Measurements from ENCODE around the gene GPR84. TPM values are rescaled to one million over a fixed set of nuclear protein-coding genes. Genes with fewer than 3 reads are reported as not detected.

Gene GPR84
- total and polyA plus RNA-seq, 9 of the 15 experiments (the other 6 are each of a cell fraction or from before 2014, with no cell fraction given): 0.07 to 0.18 (median 0.11) TPM; not detected in 5

GRCh38 chr12:54390176-54390667, 25.9 kb upstream of the GPR84 start:
- Histone ChIP-seq H3K36me3 (ENCODE audit: control insufficient read depth, insufficient read depth, low read length) (peaks cover 38% of the 10 kb centered on the region), H3K9me3 (replicated peaks; ENCODE audit: control insufficient read depth, insufficient read depth, low read depth, low read length) (no peaks in the 10 kb centered on the region), H3K4me1 (replicated peaks in 1 of 2; ENCODE audit: control insufficient read depth in 2 of 2, insufficient read depth in 2 of 2, low read length in 2 of 2) (peaks cover 73 to 74% of the 10 kb centered on the region in 2 experiments), H3K79me2 (ENCODE audit: control insufficient read depth, insufficient read depth, low read length) (peaks cover 85% of the 10 kb centered on the region), H2AFZ (ENCODE audit: low read depth, low read length) (peak overlapping the region; percentile 54; the same call in 1 of the 2 replicates), H3K9ac (ENCODE audit: insufficient read depth in 1 of 2, low read depth in 2 of 2, low read length in 2 of 2) (peak overlapping the region; percentile 27 to 91), H3K27ac (ENCODE audit: extremely low read depth, low read depth, low read length) (peak overlapping the region; percentile 62), H4K20me1 (replicated peaks; ENCODE audit: control insufficient read depth, insufficient read depth, low read length) (no peaks in the 10 kb centered on the region), H3K27me3 (ENCODE audit: control insufficient read depth in 2 of 2, insufficient read depth in 2 of 2, low read length in 2 of 2) (no peaks in the 10 kb centered on the region), H3K4me2 (ENCODE audit: insufficient read depth, low read length) (peak overlapping the region; percentile 88), H3K4me3 (peak overlapping the region; percentile 57), H3K9me1 (ENCODE audit: control insufficient read depth, insufficient read depth, low read length) (no peaks in the 10 kb centered on the region)
- FAIRE-seq (peak; percentile 23), ATAC-seq (peak; percentile 44), DNase-seq (ENCODE audit: extremely low read depth in 1 of 4, low spot score in 3 of 4) (peak; percentile 73 to 84 (median 77))
- POLR2A ChIA-PET: interaction anchor here (0.5 to 1.5 kb wide), 5 partner anchors 9 to 109 kb away, joined by 3 to 7 read pairs (median 4); partner anchors contain the start of gene HNRNPA1
- CTCF ChIA-PET (ENCODE audit: low intra/inter-chr PET ratio): no interaction called here
- no TSS peak for BruUV-seq (replicated peaks)
- in situ Hi-C loops (cut with MboI) (loop anchor here (10.0 kb wide), 1 partner anchor 55 kb away; no protein-coding TSS in a partner anchor), intact Hi-C loops (cut with micrococcal nuclease) (no loop called here)
- 0% methylated on average over 5 of the region's 7 CpGs for WGBS (ENCODE audit: insufficient coverage, low coverage, missing lambda C conversion rate)
- no peak for TF ChIP-seq ESRRB (CRISPR knock-in tag; IDR thresholded peaks at IDR 0.05; ENCODE audit: borderline replicate concordance)
- no peak for TF ChIP-seq TCFL5 (CRISPR knock-in tag; conservative IDR thresholded peaks at IDR 0.05)
- no peak for TF ChIP-seq FIP1L1 (IDR thresholded peaks at IDR 0.05; ENCODE audit: low read depth, low read length, poor library complexity, severe bottlenecking)
- no peak for TF ChIP-seq MCM3 (IDR thresholded peaks at IDR 0.05)
- peak; percentile 33; the same call in 1 of the 2 replicates for TF ChIP-seq ZFX (CRISPR knock-in tag; IDR thresholded peaks at IDR 0.05)
- peak; percentile 64 for TF ChIP-seq PKNOX1 (IDR thresholded peaks at IDR 0.05)
- TF ChIP-seq ZEB2 (IDR thresholded peaks at IDR 0.05): no peak
- no peak for TF ChIP-seq FOXP1 (CRISPR knock-in tag; IDR thresholded peaks at IDR 0.05)
- TF ChIP-seq RCOR1 (IDR thresholded peaks at IDR 0.05; ENCODE audit: borderline replicate concordance in 1 of 2, low read depth in 2 of 2, low read length in 2 of 2): peak in 1 of 2 experiments; percentile 4; a peak in 1 of 4 replicates
- peak; percentile 57; the same call in 1 of the 2 replicates for TF ChIP-seq ZNF592 (IDR thresholded peaks at IDR 0.05)
- TF ChIP-seq POLR2G (IDR thresholded peaks at IDR 0.05; ENCODE audit: low read depth, low read length): no peak; the same call in 1 of the 2 replicates
- no peak for TF ChIP-seq SLC30A9 (CRISPR knock-in tag; IDR thresholded peaks at IDR 0.05)
- TF ChIP-seq GABPA (tag; conservative IDR thresholded peaks at IDR 0.05; ENCODE audit: low read depth): no peak
- no peak for TF ChIP-seq ZKSCAN1 (IDR thresholded peaks at IDR 0.05; ENCODE audit: low read depth, low read length)
- TF ChIP-seq ZNF263 (CRISPR knock-in tag; IDR thresholded peaks at IDR 0.05; ENCODE audit: borderline replicate concordance): 0 out of 2 replicates have a peak, but pooled peaks have one; percentile 2

Measured in K562 (cell line).